GM18873 (cell line): ENCODE data around the gene ST8SIA6.

ENCODE experiments used
- ATAC-seq: cut with Tn5 transposase; IDR thresholded peaks from one replicate; pipeline ENCODE4 v1.9.1; 2021; ENCODE audit warnings: mild to moderate bottlenecking, moderate library complexity, moderate number of reproducible peaks; ENCODE audit not compliant: unreplicated experiment, low FRiP score

Gene ST8SIA6

GRCh38 chr10:17278607-17279240 lies 175.7 kb downstream of the ST8SIA6 start:
- no peak for ATAC-seq

DNA sequence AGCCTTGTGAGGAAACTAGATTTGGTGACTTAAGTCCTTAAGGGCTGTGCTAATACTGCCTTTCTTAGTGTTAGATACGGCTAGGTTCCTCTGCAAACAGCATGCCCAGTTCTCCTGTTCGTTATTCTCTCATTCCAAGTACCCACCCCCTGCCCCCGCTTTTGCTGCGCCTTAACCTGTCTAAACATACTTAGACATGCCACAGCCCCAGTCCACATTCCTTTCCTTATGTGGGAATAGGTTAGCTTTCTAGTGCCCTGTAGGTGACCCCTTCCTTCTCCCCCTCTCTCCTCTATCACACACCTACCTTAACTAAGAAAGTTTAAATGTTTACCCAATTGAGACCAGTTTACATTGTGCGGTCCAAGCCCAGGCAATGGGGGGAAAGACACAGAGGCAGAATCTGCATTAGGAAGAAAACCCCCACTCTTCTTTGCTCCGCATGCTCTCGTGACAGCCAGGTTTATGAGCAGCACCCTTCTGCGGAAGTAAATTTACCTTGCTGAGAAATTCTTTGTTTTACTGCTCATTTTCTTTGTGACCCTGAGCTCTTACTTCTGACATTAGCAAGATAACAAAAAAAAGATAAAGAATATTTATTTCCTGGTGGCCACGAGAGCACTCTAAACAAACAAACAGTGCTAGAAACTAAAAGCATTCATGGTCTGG lies 177.5 kb downstream of the ST8SIA6 start:
- ATAC-seq = no peak

DNA sequence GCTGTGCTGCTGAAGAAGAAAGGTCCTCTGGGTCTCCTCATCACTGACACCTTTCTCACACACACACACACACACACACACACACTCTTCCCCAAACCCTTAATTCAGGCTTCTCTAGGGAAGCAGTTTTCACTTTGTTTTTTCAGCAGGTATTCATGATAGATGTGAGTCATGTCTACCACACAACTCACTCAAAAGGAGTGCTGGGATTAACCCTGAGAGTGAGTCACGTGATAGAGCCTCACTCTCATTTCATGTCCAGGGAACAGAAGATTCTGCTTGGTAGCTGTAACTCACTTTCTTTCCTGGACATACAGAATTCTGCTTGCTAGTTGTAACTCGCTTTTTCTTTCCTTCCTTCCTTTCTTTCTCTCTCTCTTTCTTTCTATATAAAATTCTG lies 181.0 kb downstream of the ST8SIA6 start:
- ATAC-seq = no peak

- no peak for ATAC-seq
Observed at GRCh38 chr10:17272648-17273047, 181.7 kb downstream of the ST8SIA6 start.
